B cell (primary cell): Measurements from ENCODE around the gene NIBAN1. TPM values are rescaled to one million over a fixed set of nuclear protein-coding genes. Genes with fewer than 3 reads are reported as not detected.

ENCODE experiments used
- ATAC-seq: fragments of 200-7000 bp; cut with Tn5 transposase; one replicate; pipeline ENCODE4 v1.10.0; 2021; ENCODE audit warnings: low read depth, mild to moderate bottlenecking, moderate number of reproducible peaks, moderate library complexity
- CTCF ChIA-PET: fragments of 350-600 bp; sonication (Branson Sonifier 250); formaldehyde crosslinking; loops from one replicate; lab custom pipeline; 2021; ENCODE audit warnings: antibody characterized with exemption, inconsistent platforms; lab: Charles Lee
- POLR2A ChIA-PET: fragments of 350-600 bp; sonication (Branson Sonifier 250); formaldehyde crosslinking; loops from one replicate; lab custom pipeline; 2021; ENCODE audit warnings: antibody characterized with exemption; lab: Charles Lee
- DNase-seq: peaks from one replicate; pipeline ENCODE4 v3.0.0; 2013
- H2AFZ ChIP-seq: 2 replicates; pipeline ENCODE4 v1.6.1; 2012; ENCODE audit warnings: mild to moderate bottlenecking, low read depth, low read length; ENCODE audit not compliant: insufficient read depth, poor library complexity, severe bottlenecking
- H3K27ac ChIP-seq, 2 donors: 1 replicate in 1 of 2; 2 replicates in 1 of 2; pipeline ENCODE4 v1.5.1; 2012 to 2013; ENCODE audit warnings: low read length in 2 of 2, mild to moderate bottlenecking in 2 of 2, moderate library complexity in 1 of 2
- H3K27me3 ChIP-seq, 4 experiments: fragments of 200-600 bp in 1 of 4; sonication (generic) in 1 of 4; replicated peaks in 1 of 4; 1 replicate in 2 of 4; 2 replicates in 2 of 4; pipeline versions ENCODE4 v1.6.1 to v1.7.0; 2013 to 2016; ENCODE audit warnings: low read length in 3 of 4, mild to moderate bottlenecking in 2 of 4, mixed read lengths in 1 of 4, moderate library complexity in 1 of 4; ENCODE audit not compliant: insufficient read depth in 4 of 4, control insufficient read depth in 3 of 4; ENCODE audit errors: control extremely low read depth in 1 of 4
- H3K36me3 ChIP-seq, 2 experiments: replicated peaks in 1 of 2; 1 replicate in 1 of 2; 2 replicates in 1 of 2; pipeline versions ENCODE4 v1.6.1 to v1.7.1; 2013; ENCODE audit warnings: low read length in 1 of 2; ENCODE audit not compliant: insufficient read depth in 2 of 2, control insufficient read depth in 1 of 2; ENCODE audit errors: control extremely low read depth in 1 of 2, extremely low read depth in 1 of 2
- H3K4me1 ChIP-seq, 2 donors: fragments of 200-600 bp in 1 of 2; sonication (generic) in 1 of 2; 1 replicate in 1 of 2; 2 replicates in 1 of 2; pipeline versions ENCODE4 v1.5.1 to v1.6.1; 2013 to 2017; ENCODE audit warnings: low read length in 2 of 2; ENCODE audit not compliant: control insufficient read depth in 2 of 2, insufficient read depth in 2 of 2
- H3K4me2 ChIP-seq: replicated peaks from 2 replicates; pipeline ENCODE3; 2012; ENCODE audit warnings: mild to moderate bottlenecking, low read depth, low read length; ENCODE audit not compliant: poor library complexity, severe bottlenecking
- H3K4me3 ChIP-seq, 5 experiments: fragments of 200-600 bp in 1 of 5; sonication (generic) in 1 of 5; 1 replicate in 3 of 5; 2 replicates in 2 of 5; pipeline versions ENCODE4 v1.5.1 to v1.7.0; 2011 to 2016; ENCODE audit warnings: low read length in 4 of 5, mild to moderate bottlenecking in 4 of 5, low read depth in 2 of 5, control low read depth in 1 of 5, moderate library complexity in 1 of 5; ENCODE audit not compliant: insufficient read depth in 1 of 5; ENCODE audit errors: control extremely low read depth in 1 of 5, extremely low read depth in 1 of 5
- H3K79me2 ChIP-seq: fragments of 200-600 bp; sonication (generic); one replicate; pipeline ENCODE4 v1.6.0; 2016; ENCODE audit warnings: low read length; ENCODE audit not compliant: control insufficient read depth, insufficient read depth
- H3K9ac ChIP-seq: fragments of 200-600 bp; sonication (generic); 2 replicates; pipeline ENCODE4 v1.6.1; 2017; ENCODE audit warnings: mild to moderate bottlenecking, low read length, moderate library complexity
- H3K9me3 ChIP-seq, 3 donors: one replicate each; pipeline versions ENCODE4 v1.6.1 to v1.7.1; 2013; ENCODE audit warnings: low read length in 2 of 3; ENCODE audit not compliant: control insufficient read depth in 2 of 3, insufficient read depth in 1 of 3; ENCODE audit errors: control extremely low read depth in 1 of 3
- H4K20me1 ChIP-seq: 2 replicates; pipeline ENCODE4 v1.6.0; 2012; ENCODE audit warnings: mild to moderate bottlenecking, low read length; ENCODE audit not compliant: insufficient read depth, control insufficient read depth, poor library complexity, severe bottlenecking
- H3K27ac Mint-ChIP-seq: one replicate; pipeline ENCODE4 v1.8.0; 2021; ENCODE audit warnings: mixed read lengths
- H3K27me3 Mint-ChIP-seq: one replicate; pipeline ENCODE4 v1.8.0; 2021; ENCODE audit warnings: mixed read lengths
- H3K4me1 Mint-ChIP-seq: one replicate; pipeline ENCODE4 v1.8.0; 2021; ENCODE audit warnings: mixed read lengths
- H3K4me3 Mint-ChIP-seq: one replicate; pipeline ENCODE4 v1.8.0; 2021; ENCODE audit warnings: mixed read lengths
- H3K9me3 Mint-ChIP-seq: one replicate; pipeline ENCODE4 v1.8.0; 2022; ENCODE audit warnings: mixed read lengths; ENCODE audit not compliant: insufficient read depth
- CTCF ChIP-seq: fragments of 200-600 bp; IDR thresholded peaks from one replicate; pipeline ENCODE4 v1.8.0; 2022; ENCODE audit warnings: antibody characterized with exemption, mild to moderate bottlenecking
- EZH2 ChIP-seq: IDR thresholded peaks from 2 replicates; pipeline ENCODE4 v1.6.1; 2012; ENCODE audit warnings: borderline replicate concordance, low read depth, mild to moderate bottlenecking, moderate library complexity, low read length; ENCODE audit not compliant: insufficient read depth, poor library complexity, severe bottlenecking
- WGBS: methylation state at CpG from one replicate; pipeline ENCODE4 v1.1.5; 2013; ENCODE audit warnings: missing lambda C conversion rate; ENCODE audit not compliant: insufficient coverage; 5-methylcytosine and 5-hydroxymethylcytosine counted together
- intact Hi-C: fragments of 100-400 bp; cut with micrococcal nuclease; formaldehyde crosslinking; loops from one replicate; pipeline ENCODE4 v1.10.0; 2022
- polyA plus RNA-seq: library from polyadenylated mRNA; depleted of rRNA; stranded (reverse); fragments of >200 nt; gene quantifications from 2 replicates; pipeline ENCODE4 v1.2.3, GENCODE V29; 2012
- total RNA-seq, 2 donors: library from RNA; stranded (reverse); fragments of 120-200 nt in 1 of 2; gene quantifications; 1 replicate in 1 of 2; 2 replicates in 1 of 2; pipeline versions ENCODE4 v1.2.3 to v1.2.4, GENCODE V29; 2013 to 2022

NIBAN1 gene
- total and polyA plus RNA-seq, 2 donors (not counting 1 experiment from before 2014, with no cell fraction given) = 1.2 to 13.2 TPM

- H3K27me3 ChIP-seq = no peaks in the 10 kb centered on the region
- no peak overlapping the region for H3K9ac ChIP-seq
- Mint-ChIP-seq H3K4me1 (peaks cover 19% of the 10 kb centered on the region), H3K9me3 (no peaks in the 10 kb centered on the region), H3K27ac (no peak overlapping the region), H3K4me3 (no peak overlapping the region), H3K27me3 (no peaks in the 10 kb centered on the region)
- DNase-seq (no peak), ATAC-seq (no peak)
- no peaks in the 10 kb centered on the region for H4K20me1 ChIP-seq
- ChIA-PET CTCF (no interaction called here), POLR2A (no interaction called here)
- H2AFZ ChIP-seq = no peak overlapping the region
- H3K4me2 ChIP-seq = no peak overlapping the region
- WGBS = no CpG with 5 or more reads among the region's 2 CpGs
- intact Hi-C loops = no loop called here
- H3K9me3 ChIP-seq = no peaks in the 10 kb centered on the region
- no peak overlapping the region for H3K27ac ChIP-seq
- no peaks in the 10 kb centered on the region for H3K36me3 ChIP-seq
- no peaks in the 10 kb centered on the region for H3K79me2 ChIP-seq
- H3K4me1 ChIP-seq = peaks cover 0 to 10% of the 10 kb centered on the region in 2 donors
- TF ChIP-seq EZH2 (no peak), CTCF (no peak)
- H3K4me3 ChIP-seq = no peak overlapping the region
Measured at GRCh38 chr1:184940226-184940625, 34.1 kb downstream of the NIBAN1 start.

- Histone ChIP-seq H3K79me2 (no peaks in the 10 kb centered on the region), H3K9ac (no peak overlapping the region), H3K4me3 (no peak overlapping the region), H3K4me1 (peaks cover 0 to 4% of the 10 kb centered on the region in 2 donors), H3K27ac (no peak overlapping the region), H4K20me1 (no peaks in the 10 kb centered on the region), H2AFZ (no peak overlapping the region), H3K4me2 (no peak overlapping the region), H3K36me3 (no peaks in the 10 kb centered on the region), H3K9me3 (no peaks in the 10 kb centered on the region), H3K27me3 (no peaks in the 10 kb centered on the region)
- no peaks in the 10 kb centered on the region for H3K27me3 Mint-ChIP-seq
- no peak for TF ChIP-seq CTCF
- TF ChIP-seq EZH2 = no peak
- no peak for ATAC-seq
- H3K9me3 Mint-ChIP-seq = no peaks in the 10 kb centered on the region
- no peak overlapping the region for H3K4me3 Mint-ChIP-seq
- no peak for DNase-seq
- ChIA-PET POLR2A (no interaction called here), CTCF (interaction anchor here (1.4 kb wide), 1 partner anchor 132 kb away, joined by 6 read pairs; no protein-coding TSS in a partner anchor)
- WGBS = 78% methylated on average over 4 of the region's 4 CpGs
- H3K27ac Mint-ChIP-seq = no peak overlapping the region
- H3K4me1 Mint-ChIP-seq = peaks cover 11% of the 10 kb centered on the region
- intact Hi-C loops = no loop called here
Measured at GRCh38 chr1:184937729-184938128, 36.6 kb downstream of the NIBAN1 start.
